Measurements from ENCODE around the gene TCL1A.

TCL1A gene

DNA sequence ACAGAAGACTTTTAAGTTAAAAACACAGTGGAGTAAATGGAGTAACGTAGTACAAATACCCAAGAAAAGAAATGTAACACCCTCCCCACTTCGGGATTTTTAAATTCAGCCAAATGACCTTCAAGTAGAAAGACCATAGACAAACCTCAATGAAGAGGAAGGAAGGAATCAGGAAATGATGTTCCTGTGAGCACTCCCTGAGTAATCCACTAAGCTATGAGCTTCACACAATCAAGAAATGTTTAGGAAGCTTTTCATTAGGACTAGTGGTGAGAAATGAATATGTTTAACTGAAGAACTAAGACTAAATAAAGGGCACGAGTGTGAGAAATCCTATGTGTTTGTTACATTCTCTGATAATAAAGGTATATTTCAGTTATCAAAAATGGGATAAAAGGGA is 10.1 kb downstream of the TCL1A start:
- DNase-seq, result no peak

DNA sequence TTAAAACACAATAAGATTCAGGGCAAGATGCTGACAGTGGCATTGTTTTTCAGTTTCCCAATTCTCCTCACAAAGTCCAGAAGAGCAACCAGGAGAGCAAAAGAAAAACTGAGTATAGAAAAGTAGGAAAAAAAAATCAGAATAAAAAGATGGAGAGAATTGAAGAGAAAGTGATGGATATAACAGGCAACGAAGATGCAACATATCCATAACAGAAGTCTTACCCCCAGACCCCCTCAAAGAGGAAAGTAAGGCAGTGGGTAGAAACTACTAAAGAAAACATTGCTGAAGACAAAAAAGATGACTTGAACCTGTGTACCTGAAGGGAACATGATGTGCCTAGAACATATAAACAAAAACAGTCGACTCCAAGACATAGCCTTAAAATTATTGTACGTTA is 10.6 kb downstream of the TCL1A start:
- DNase-seq, result no peak

DNA sequence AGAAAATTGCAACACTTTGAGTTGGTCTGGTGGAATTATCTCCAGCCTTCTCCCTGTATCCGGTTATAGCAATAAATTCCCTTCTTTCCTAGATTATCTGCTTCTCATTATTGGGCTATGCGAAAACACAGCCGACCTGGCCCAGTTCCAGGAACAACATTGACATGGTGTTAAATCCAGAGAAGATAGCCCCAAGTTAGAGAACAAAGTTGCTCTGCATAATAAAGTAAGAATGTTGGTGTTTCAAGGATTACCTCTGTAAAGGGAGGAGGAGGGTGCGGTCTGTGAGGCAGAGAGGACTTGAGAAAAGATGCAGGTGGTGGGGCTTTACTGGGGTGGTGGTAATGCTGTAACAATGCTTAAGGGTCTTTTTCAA is 12.1 kb downstream of the TCL1A start:
- no peak for DNase-seq

DNA sequence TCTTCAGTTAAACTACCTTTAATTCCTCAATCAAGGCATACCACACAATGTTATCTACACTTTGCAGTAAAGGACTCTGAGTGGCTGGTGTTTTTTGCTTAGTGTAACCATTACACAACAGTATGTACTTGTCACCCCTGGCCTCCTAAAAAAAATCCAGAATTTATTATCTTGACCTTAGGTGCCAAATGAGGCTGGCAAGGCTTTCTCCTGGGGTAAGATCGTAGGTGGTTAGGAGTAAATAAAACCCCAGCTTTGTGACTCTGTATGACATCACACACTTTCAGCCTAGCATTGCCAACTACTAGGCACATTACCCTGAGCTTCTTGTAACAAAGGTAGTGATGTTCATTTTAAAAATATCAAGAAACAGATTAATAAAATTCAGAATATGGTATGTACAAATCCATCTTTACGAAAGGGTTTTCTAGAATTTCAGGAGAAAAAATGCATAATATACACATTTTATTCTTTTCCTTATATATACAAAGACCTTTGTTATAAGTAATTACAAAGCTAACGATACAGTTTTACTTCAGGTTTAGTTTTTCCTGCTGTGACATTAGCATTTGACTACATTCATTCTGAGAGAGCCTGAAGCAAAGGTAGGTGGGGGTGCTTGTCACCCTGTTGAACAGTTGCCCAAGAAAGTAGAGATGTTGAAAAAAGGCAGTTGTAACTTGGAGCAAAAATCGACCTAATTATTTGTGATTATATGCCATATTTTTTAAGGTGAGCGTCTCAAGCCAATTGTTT is 13.5 kb downstream of the TCL1A start:
- no peak for DNase-seq

DNA sequence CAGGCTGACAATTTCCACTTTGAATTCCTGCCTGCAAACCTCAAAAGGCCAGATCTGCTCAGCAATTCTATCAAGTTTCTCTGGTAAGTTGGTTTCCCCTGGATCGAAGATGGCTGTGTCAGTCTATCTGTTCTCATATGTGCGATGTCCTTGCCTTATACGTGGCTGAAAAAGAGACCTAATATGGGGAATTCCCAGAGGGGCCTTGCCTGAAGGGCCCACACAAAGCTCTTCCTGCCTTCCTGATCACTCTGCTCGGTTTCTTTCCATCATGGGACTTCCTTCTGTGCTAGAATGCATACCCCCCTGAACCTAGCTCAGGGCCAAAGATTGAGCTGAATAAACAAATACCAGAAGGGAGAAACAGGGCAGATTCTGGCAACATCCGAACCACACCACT is 14.5 kb downstream of the TCL1A start:
- no peak for DNase-seq

DNA sequence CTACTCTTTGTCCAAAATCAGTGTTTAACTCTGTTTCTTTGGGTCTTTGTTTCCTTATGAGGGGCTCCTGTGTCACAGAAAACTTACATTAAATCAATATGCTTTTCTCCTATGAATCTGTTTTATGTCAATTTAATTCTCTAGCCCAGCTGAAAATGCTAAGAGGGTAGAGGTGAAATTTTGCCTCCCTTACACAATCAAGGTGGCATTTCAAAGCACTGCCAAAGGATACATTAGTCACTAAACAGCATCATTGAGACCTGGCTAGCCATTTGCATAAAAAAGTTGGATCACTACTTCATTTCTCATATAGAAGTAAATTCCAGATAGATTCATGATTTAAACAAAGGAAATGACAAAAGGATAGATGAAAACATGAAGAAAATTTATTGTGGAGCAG is 15.6 kb downstream of the TCL1A start:
- DNase-seq, result no peak

DNA sequence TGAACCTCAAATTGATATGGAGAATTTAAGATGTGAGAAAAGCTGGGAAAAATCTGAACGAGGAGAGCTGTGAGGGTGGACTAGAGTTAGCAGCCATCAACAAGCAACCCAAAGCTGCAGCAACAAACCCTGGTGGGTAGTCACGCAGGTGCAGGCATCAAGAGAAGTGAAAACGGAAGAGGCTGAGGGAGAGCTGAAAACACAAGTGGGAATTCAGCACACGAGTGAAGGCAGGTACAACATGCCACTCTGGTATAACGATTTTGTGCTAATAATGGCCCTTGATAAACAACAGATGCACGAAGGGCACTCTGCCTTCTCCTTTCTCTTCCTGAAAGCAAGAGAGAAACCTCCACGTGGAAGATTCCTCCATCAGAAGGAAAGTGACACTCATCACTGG is 16.2 kb downstream of the TCL1A start:
- no peak for DNase-seq

DNA sequence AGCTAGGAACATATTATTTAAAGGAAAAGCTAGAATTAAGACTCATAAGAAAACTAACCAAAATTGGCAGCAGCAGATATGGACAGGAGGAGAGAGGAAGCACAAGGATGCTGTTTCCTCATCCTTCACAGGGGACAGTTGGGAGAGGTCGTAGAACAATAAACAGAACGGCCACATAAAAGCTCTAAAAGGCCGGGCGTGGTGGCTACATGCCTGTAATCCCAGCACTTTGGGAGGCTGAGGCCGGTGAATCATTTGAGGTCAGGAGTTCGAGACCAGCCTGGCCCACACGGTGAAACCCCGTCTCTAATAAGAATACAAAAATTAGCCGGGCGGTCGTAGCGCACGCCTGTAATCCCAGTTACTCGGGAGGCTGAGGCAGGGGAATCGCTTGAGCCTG is 17.2 kb downstream of the TCL1A start:
- no peak for DNase-seq

DNA sequence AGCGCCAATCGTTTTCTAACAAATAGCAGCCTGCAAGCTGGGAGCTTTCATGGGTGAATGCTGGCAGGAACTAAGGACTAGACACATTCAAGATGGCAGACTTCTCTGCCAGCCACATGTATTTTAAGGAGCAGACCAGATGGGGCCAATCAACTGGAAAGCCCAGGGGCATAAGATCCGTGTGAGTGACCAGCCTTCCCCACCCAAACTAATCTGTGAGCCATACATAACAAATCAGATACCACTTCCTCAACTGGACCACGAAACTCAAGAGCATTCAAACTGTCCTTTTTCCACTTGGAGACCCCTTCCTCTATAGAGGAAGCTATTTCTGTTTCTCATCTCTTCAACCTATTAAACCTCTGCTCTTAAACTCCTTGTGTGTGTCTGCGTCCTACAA is 18.0 kb downstream of the TCL1A start:
- DNase-seq, result no peak

DNA sequence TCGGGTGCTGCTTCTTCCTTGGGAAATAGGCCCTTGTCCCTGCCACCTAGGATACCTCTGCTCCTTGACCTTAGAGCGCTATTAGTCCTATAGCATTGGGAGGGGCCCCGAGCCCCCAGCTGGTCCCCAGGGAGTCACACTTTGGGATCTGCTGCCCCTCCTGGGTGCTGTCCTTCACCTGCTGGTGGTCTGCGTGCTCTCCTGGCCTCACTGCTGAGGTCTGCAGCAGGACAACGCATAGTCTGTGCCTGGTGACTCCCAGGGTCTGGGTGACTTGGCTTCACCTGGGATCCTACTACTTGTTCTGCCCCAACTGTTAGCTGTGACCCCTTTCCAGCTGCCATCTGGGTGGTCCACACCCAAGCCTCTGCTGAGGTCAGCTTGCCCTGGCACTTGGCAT is 18.9 kb downstream of the TCL1A start:
- DNase-seq, result no peak

DNA sequence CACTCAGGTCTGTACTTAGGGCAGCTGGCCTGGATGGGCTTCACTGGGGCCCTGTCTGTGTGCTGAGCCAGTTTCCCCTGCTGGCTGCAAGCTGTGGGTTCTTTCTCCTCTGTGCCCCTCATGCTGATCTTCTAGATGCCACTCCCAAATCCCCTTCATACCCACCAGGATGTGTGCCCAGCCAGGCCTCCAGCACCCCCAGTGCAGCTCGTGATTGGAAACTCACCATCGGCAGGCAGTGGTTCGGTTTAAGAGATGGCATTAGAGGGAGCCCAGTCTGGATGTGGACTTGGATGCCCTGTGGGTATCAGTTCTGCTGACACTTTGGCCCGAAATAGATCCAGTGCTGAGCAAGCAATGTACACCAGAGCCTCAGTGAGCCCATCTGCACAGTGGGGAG is 21.8 kb downstream of the TCL1A start:
- DNase-seq, result no peak

DNA sequence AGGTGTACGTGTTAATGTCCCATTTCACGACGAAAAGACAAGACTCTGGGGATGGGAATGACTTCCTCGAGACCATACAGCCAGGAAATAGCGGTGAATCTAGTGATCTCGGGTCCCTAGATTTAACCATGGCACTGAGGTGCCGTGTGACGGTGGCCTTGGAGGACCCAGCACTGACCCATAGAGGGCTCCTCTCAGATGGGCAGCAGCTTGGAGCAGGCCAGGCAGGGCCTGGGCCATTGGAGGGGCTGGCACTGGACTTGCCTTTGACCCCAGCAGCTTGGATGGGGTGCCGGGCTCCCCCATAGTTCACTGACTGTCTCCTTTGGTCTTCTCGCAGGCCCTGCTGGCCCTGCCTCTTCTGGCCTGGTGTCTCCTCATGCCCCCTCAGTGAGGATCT is 22.3 kb downstream of the TCL1A start:
- DNase-seq, result no peak

DNA sequence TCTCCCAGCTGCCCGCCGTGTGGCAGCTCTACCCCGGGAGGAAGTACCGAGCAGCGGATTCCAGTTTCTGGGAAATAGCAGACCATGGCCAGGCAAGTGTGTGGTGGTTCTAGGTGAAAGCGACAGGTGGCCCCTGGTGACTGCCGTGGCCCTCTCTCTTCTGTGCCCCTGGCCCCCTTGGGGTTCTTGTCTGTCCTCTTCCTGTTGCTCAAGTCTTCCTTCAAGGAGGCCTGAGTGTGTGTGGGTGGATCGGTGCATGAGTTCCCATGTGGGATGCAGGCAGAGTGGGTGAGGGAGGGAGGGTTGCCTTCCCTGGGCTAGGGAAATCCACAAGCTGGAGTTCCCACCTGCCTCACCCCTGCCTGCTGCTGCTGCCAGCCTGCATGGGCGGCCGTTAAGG is 23.1 kb downstream of the TCL1A start:
- no peak for DNase-seq

DNA sequence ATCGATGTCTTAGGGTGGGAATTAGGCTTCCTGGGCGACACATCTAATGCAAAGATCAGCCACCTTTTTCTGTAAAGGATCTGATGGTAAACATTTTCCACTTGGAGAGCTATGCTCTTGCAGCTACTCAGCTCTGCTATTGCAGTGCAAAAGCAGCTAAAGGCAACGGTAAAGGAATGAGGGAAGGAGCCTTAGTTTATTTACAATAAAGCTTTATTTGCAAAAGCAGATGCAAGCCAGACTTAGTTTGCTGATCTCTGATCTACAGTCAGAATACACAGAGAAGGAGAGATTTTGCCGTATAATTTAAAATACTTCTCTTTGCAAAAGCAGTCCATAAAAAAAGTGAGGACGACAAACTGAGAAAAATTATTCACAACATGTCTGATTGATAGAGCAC is 24.5 kb downstream of the TCL1A start:
- no peak for DNase-seq

DNA sequence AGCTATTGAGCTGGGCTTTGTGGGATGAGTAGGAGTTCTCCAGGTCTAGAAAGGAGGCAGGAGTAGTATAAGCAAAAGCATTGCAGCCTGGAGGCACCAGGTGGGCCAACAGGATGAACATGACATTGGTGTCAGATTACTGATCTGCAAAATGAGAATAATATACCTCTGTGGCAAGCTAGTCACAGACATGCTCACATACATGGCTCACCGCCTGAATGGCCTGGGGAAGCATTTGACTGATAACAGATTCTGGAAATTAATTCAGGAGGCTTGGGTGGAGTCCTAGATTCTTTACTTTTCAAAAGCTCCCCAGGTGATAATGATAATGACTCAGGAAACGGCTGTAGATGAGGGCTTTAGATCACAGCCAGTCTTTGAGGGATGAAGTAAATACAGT is 27.0 kb downstream of the TCL1A start:
- DNase-seq, result no peak

DNA sequence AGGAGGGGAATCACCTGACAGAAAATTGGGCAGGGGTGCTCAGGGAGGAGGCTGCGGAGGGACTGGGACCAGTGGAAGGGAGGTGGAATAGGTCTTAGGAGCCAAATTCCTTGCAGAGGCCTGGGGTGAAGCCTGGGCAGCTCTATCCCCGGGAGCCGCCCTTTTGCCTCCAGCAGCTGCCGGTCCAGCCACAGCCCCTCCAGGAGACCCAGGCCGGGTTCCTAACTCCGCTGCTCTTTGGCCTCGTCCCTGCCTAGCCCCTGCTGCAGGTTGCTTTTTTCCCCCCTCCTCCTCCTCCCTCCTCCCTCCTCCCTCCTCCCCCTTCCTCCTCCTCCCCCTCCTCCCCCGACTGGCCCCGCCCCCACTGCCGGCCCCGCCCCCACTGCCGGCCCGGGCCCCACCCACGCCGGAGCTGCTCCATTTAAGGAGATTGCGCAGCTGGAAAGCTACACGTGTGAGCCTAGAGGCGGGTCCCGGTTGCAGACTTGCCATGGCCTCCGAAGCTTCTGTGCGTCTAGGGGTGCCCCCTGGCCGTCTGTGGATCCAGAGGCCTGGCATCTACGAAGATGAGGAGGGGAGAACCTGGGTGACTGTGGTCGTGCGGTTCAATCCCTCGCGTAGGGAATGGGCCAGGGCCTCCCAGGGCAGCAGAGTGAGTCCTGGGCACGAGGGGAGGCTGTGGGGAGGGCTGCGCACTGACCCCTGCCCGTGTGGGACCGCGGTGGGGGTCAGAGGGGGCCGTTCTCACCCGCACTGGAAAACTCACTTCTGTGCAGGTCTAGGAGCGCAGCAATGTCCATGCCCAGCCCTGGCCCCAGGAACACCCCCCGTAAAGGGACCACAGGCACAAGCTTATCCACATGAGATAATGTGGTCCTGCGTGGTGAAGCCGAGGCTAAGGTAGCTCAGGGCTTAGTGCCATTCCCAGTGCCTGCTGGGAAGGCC is 27.7 kb downstream of the TCL1A start, which contains the start of gene TCL1B:
Gene TCL1B, plus strand, starts transcription at position 449 of the 945 bp plus-strand sequence. Its CDS starts 42 bp downstream, at position 491.
- DNase-seq, result no peak

DNA sequence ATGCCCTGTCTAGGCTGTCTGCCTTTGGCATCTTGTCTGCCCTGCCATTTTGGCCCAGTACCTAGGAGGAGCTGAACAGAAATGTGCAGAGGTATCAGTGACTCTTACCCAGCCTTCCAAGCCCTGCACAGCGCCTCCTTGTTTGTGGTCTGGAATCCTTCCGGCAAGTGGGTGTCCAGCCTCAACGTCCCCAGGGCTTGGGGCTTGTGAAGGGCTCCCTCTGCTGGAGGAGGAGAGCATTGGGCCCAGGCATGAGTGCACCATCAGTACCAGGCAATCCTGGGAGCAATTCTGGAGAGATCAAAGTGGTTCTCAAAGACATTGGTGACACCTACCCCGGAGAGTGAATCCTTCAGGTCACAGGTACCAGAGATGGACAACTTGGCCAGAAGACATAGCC is 30.1 kb downstream of the TCL1A start:
- peak; percentile 53 for DNase-seq

DNA sequence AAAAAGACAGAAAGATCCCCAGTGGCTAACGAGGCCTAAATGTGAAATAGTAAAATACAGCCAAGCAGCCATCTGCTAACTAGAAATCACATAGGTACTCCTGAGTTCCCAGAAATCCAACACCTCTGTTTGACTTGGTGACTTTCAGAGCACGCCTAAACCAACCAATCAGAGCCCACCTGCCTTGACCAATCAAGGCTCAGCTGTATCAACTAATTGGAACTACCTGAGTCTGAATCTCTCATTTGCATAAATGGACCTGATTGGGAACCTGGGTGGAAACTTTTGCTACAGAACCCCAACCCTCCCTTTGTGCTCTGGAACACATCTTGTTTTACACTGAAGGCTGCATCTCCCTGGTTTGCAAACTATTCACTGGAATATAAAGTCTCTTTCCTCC is 32.8 kb downstream of the TCL1A start:
- no peak for DNase-seq

DNA sequence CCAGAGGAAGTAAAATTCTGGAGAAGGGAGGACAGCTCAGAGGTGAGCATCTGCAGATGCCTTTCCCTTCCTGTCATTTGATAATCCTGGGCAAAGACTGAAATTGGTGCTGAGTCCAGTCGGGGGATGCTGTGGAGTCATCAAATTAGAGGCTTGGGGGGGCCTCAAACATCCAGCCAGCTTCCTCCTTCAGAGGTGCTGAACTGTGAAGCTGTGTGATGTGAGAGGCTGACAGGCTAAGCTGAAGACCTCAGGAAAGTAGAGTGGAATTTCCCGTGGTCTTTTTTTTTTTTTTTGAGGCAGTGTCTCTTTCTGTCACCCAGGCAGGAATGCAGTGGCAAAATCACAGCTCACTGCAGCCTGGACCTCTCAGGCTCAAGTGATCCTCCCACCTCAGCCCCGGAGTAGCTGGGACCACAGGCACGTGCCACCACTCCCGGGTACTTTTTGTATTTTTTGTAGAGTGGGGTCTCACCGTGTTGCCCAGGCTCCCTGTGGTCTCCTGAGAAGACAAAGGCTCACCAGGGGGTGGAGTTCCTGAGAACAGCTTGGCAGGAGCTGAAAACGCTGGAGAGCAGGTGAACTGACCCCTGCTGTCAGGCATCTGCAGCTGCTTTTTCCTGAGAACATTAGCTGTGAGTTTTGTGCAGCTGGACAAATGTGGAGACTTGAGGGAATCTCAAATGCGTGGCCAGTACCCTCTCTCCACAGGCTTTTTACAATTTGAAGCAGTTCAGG is 33.8 kb downstream of the TCL1A start:
- DNase-seq, result no peak

DNA sequence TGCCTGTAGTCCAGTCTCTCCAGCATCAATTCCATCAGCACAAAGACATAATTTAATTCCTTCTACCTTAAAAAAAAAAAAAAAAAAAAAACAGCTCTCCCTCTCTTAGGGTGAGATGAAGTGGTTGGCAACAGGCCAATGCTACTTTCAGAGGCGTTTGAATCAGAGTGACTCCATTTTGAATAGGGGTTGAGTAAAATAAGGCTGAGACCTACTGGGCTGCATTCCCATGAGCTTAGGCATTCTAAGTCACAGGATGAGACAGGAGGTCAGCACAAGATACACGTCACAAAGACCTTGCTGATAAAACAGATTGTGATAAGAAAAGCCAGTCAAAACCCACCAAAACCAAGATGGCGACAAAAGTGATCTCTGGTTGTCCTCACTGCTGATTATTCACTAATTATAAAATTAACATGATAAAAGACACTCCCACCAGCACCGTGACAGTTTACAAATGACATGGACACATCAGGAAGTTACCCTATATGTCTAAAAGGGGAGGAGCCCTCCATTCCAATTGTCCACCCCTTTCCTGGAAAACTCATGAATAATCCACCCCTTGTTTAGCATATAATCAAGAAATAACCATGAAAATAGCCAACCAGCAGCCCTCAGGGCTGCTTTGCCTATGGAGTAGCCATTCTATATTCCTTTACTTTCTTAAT is 34.6 kb downstream of the TCL1A start:
- no peak for DNase-seq

DNA sequence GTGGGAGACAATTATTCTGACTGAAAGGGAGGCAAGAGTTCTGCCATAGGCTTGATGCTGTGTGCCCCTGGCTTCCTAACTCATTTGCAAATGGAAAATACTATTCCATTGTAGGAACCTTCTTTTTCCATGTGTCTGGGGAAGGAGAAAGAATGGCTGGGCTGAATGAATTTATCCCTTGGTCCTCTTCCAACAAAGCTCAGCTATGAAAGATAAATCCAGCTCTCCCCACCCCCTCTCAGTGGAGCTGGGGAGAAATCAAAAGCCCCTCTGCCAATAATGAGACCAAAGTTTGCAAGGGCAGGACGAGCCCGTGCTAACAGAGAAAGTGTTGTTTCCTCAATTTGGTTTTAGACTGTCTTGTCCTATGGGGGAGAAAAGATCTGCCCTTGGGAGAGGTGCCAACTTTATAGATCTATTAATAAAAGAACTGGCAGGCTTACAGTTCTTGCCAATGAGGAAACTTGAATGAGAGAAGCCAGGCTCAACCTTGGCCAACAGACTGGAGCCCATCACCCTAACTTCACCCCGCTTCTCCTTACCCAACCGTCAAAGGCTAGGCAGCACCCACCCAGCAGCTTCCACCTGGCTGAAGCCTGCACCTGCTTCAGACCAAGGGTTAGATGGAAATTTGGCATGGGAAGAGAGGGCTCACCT is 36.6 kb downstream of the TCL1A start:
- no peak for DNase-seq

DNA sequence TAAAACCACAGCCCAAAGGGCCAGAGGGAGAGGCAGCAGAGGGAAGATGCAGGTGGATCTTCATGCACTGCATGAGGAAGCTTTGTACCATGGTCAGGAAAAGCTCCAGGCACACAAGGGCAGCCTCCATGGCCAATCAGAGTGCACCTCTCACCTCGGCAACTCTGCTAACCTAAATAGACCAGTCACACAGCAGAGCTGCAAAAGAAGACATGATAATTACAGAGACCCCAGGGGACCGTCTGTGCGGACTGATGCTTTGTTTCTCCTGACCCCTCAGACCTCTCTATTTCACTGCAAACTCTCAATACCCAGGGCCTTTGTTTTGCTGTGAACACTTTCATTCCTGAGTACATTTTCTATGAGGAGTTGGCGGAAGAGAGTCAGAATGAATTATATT is 38.4 kb downstream of the TCL1A start:
- DNase-seq, result no peak
